Measurements from ENCODE around the gene CDK5RAP1. TPM values are rescaled to one million over a fixed set of nuclear protein-coding genes. Genes with fewer than 3 reads are reported as not detected.

CDK5RAP1 gene
- total RNA-seq, 1 donor from 2014 or later = 24.9 TPM

DNA sequence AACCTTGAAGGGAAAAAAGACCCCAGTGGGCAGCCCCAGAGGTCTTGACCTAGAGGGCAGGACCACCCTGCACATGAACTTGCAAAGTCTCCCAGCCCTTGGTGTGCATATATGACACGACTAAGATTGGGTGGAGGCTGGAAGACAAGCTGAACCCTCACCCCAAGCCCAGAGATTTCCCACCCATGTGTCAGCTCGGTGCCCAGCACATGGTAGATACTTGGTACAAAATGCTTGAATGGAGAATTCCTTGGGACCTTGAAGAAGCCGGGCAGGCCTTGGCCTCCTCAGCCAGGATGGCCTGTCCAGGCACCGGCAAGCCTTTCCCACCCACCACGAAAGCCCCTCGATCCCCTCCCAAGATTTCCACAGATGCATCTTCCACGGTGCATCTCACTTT is 67.7 kb downstream of the CDK5RAP1 start:
- no peak for DNase-seq (ENCODE audit: low spot score)

DNA sequence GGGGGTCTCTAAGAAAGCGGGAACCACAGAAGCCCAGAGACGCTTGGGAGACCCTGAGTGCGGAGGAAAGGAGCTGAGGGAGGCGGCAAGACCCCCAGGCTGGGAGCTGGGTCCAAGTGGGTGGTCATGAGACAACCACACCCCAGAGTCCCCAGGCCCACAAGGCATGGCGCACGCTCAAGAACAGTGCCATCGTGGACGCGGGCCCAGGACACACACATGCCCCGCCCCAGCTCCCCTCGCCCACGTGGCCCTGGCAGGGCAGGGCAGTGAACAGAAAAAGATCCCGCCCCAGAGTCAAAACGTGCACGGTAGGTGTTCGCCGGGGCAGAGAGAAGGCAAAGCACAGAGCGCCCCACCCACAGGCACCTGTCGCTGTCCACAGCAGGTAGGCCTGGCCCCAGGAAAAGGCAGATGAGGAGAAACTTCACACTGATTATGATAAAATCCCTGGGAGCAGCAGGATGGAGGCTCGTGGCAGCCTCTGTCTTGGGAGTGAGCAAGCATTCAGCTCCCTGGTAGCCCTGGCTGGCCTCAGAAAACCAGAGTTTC is 68.3 kb downstream of the CDK5RAP1 start:
- DNase-seq (ENCODE audit: low spot score) = no peak

DNA sequence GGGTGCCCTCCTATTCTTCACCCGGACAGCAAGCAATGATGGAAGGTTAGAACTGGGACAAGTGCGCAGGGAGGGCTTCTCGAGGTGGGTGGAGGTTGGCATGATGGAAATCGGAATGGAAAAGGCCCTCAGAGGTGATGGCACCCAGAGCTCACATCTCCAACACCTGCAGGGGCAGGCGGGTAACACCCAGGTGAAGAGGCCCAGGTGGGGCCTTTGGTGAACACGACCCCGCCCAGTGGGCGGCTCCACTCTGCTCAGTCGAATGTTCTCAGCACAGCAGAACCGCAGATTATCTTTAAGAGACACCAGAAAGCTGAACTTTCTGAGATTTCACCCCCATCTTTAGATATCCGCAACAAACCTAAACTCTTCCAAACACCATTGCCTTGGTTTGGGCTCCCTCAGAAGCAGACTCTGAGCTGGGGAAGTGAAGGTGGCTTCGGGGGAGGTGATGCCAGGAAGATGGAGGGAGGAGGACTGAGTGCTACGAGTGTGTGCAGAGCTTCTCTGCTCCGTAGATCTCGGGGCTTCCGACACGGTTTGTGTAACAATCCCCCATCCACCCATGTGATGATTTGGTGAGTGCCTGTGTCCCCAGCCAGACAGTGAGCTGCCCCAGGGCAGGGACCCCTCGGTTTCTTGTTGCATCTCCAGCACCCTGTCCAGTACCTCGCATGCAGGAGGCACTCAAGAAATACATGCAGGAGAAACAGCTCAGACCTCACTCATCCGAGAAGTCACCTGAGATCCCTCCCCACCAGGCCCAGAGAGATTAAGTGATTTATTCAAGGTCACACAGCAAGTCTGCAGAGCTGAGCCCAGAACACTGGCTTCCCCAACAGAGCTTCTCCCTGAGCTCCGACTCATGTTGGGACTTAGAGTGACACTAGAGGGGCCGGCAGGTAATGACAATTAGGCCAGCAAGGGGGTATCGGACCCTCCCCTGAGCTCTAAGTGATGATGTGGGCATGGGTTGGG is 72.9 kb downstream of the CDK5RAP1 start:
- no peak for DNase-seq (ENCODE audit: low spot score)

DNA sequence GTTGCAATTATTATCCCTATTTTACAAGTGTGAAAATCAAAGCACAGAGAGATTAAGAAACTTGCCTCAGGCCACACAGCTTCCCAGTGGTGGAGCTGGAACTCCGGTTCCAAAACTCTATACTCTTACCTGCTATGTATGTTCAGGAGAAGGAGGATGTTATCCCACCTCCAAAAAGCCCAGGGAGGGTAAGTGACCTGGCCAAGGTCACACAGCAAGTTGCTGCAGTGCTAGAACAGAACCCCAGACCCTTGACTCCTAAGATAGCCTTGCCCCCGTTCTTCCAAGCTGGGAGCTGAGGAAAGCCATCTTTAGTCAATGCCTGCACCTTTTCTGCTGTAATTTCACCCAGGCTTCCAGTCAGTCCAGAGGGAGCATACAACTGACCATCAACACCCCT is 76.0 kb downstream of the CDK5RAP1 start:
- no peak for DNase-seq (ENCODE audit: low spot score)

DNA sequence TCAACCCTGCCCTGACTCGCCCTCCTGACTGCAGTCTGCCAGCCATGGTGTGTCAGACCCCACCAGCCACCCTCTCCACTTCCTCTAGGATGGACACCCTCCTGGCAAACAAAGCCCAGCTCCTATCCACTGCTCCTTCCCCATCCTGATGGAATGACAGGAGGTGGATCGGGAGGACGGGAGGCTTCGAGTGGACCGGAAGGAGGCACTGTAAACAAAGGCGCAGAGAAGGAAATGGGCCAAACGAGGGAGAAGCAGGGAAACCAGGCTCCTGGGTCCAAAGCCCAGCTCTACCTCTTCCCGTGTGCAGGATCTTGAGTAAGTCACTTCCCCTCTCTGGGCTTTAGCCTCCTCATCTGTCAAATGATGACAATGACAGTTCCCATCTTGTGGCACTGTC is 78.1 kb downstream of the CDK5RAP1 start:
- no peak for DNase-seq (ENCODE audit: low spot score)

DNA sequence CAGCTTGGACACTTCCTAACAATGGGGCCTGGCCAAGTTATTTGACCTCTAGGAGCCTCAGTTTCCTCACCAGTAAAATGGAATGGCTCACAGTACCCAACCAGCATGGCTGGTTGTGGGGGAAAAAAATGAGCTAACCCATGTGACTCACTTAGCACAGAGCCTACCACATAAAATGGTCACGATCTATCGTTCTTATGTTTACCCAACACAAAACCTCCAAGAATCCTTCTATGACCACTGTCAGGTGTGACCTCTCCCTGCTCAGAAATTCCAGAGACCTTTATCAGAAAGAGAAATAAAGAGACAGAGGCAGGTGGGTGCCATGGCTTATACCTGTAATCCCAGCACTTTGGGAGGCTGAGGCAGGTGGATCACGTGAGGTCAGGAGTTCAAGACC is 78.9 kb downstream of the CDK5RAP1 start:
- DNase-seq (ENCODE audit: low spot score) = no peak

DNA sequence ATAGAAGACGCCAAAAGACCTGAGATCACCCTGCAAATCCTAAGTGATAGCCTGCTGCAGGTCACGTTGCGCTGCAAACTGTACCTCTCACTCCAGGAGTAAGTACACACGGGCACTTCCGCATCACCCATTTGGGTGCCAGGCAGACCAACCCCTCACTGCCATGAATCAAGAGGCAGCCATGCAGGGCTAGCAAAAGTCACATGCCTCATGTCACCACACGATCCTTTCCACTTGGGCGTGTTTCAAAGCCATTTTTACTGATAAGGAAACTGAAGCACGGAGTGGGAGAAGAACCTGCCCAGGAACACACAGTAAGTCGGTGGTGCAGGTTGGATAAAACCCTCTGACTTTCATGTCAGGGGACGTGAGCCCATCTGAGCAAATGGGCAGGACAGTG is 81.3 kb downstream of the CDK5RAP1 start:
- DNase-seq (ENCODE audit: low spot score) = peak; percentile 51

DNA sequence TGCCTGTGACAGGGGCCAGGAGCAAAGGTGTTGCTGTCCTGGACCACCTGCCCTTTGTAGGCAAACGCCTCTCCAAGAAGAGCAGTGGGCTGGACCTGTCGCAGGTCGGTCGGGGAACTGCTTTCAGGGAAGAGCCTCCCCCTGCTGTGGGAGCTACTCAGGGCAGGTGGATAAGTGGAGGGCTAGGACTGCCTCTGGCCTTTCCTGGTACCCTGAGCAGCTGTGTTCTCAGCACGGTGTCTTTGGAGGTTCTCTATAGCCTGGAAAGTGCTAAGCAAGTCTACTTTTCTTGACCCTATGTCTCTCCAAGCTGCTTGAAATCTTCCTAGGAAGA is 83.3 kb downstream of the CDK5RAP1 start:
- no peak for DNase-seq (ENCODE audit: low spot score)

DNA sequence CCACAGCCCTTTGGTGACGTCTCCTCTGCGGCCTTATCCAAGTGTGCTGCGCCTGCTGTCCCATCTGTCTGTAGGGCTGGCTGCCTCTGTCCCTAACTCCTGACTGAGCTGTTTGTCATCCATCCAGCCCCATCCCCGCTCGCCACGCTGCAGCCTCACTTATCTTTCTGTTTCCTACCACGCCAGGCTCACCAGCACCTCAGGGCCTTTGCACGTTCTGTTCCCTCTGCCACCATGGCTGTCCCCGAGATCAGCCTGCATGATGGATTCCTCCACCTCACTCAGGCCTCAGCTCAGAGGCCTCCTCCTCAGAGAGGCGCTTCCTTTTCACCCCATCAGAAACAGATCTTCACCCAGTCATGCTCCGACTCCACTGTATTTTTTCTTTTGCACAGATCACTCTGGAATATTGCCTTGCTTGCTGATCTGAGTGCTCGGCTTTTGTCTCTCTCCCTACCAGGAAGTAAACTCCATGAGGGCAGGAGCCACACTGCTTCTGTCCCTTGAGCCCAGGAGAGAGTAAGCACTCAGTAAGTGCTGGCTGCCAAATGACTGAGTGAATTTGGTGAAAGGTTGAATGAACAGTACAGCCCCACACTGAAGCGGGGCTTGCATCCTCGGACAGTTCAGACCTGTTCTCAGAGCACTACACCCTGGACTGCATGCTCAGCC is 83.8 kb downstream of the CDK5RAP1 start:
- no peak for DNase-seq (ENCODE audit: low spot score)

DNA sequence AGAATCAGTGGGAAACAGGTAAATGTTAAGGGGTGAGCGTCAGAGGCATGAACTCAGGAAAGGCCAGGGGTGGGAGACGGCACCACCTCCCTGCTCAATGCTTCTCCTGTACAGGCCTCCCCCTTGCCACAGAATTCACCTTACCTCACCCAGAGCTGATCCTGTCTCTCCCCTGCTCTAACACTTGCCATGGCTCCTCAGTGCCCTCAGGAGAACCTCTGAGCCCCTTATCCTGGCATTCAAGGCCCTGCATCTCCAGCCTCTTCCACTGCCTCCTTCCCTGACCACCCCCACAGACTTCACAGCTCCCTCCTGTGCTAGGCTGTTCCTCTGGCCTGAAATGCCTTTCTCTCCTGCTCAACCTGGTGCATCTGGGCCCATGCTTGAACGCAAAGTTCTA is 84.4 kb downstream of the CDK5RAP1 start:
- DNase-seq (ENCODE audit: low spot score) = no peak

DNA sequence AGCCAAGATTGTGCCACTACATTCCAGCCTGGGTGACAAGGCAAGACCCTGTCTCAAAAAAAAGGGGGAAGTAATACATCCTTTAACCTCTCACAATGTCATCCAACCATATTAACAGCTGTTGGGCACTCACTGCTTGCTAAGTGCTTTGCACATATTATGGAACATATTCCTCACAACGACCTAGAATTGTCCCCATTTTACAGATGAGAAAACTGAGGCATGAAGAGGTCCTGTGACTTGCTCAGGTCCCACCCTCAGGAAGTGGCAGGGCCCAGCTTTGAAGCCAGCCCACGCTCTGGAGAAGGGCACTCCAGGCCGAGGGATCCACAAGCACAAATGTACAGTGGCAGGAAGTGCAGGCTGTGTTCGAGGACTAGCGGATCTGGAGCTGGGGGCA is 85.0 kb downstream of the CDK5RAP1 start:
- no peak for DNase-seq (ENCODE audit: low spot score)

DNA sequence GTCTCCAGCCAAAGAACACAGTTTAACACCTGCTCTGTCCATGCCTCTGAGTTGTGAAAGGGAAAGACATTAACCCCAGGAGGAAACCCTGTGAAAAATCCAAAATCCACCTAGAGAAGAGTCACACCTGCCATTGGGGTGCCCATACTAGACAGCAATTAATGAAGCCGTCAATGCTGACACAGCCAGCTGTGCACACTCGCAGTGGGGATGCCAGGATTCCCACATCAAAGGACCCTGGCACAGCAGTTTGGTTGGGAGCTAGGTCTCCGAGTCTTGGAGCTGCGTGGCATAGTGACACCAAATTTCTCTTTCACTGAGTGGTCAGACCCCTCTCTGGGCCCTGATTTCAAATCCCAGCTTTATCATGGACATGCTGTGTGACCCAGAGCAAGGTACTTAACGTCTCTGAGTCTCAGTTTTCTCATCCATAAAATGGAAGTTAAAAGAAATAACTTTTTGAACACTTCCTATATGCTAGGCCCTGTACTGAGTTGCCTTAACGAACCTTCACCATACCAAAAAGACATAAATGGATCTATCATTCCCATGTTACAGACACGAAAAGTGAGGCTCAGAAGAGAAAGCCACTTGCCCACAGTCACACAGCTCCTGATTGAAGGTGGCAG is 87.5 kb downstream of the CDK5RAP1 start:
- no peak for DNase-seq (ENCODE audit: low spot score)

DNA sequence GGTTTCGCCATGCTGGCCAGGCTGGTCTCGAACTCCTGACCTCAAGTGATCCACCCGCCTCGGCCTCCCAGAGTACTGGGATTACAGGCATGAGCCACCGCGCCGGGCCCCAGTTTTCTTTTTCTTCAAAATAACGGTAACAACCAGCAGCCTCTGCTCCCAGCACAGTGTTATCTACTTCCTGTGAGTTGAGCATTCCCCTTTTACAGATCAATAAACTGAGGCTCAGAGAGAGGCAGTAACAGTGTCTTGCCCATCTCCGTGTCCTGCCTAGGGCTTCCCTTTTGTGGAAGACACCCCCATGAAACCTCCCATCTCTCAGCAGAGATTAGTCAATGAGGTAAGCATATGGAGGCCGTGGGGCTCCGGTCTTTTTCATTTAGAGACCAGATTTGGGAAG is 88.7 kb downstream of the CDK5RAP1 start:
- no peak for DNase-seq (ENCODE audit: low spot score)

DNA sequence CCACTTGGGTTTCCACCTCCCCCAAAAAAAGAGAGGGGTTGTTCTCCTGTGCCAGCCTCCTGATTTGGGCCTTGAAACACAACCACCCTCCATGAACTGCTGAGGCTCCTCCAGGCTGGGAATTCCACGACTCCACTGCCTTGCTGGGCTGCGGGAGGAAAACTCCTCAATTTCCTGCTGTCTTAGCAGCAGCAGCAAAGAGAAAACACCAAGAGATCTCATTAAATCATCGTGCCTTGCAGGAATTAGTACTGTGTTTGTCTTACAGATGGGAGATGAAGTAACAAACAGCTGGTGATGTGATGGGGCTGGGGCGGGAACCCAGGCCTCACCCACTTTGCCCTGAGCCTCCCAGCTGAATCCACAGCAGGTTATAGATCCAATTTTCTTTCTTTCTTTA is 89.3 kb downstream of the CDK5RAP1 start:
- no peak for DNase-seq (ENCODE audit: low spot score)

DNA sequence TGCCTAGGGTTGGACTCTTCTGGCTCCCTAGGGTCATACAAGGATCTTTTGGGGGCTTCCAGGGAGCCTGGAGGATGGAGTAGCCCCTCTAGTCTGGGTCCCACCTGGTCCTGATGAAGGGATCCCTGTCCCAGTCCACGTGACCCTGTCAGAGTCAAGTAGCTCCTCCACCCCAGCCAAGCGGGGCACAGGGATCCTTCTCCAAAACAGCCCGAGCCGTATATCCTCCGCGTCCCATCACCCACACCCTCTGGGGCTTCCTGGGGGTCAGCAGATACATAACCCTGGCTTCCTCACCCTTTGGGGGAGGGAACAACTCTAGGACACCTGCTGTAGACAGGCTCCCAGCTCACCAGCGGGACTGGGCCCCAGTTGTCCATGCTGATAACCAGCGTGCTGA is 90.3 kb downstream of the CDK5RAP1 start:
- DNase-seq (ENCODE audit: low spot score) = no peak

DNA sequence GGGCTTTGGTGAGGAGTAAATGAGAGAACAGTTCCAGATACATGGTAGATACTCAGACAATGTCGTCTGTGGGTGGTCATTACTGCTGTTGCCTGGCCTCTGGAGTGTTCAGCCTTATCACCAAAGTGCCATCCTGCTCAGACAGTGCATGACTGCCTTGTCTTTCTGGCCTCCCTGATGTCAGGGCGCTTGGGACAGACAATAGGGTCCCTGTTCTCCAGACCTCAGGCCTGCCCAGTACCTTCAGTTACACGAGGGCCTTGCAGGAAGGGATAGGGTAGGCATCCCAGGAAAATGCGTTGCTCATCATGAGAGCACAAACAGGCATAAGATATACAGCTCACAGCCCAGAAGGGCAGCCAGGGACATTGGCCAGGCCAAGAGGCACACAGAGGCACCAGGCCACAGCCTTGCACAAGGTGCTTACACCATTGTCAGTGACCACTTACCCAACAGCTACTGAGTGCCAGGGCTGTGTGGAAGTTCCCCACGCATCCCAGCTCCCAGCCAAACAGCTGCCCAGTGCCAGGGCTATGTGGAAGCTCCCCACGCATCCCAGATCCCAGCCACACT is 90.9 kb downstream of the CDK5RAP1 start:
- DNase-seq (ENCODE audit: low spot score) = no peak

DNA sequence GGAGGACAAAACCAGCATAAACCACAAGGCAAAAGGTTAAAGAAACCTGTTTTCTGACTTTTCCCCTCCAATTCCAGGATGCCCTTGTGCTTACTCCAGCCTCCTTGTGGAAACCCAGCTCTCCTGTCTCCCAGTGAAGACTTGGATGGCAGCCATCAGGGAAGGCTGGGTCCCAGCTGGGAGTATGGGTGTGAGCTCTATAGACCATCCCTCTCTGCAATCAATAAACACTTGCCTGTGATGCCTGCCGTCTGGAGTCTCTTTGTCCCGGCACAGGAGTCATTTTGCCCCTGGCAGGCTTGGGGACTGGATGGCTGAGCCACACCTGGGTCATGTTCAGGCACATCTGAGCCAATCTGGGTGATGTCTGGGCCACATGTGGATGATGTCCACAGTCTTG is 91.7 kb downstream of the CDK5RAP1 start:
- no peak for DNase-seq (ENCODE audit: low spot score)

Other genes starting within 250 kb of the CDK5RAP1 start
- gene BPIFA2, start 233.4 kb downstream of the CDK5RAP1 start, total RNA-seq = not detected
- not detected for gene BPIFA3, start 184.2 kb downstream of the CDK5RAP1 start, total RNA-seq
- gene BPIFA1, start 165.5 kb downstream of the CDK5RAP1 start, total RNA-seq = not detected
- gene BPIFB1, start 118.3 kb downstream of the CDK5RAP1 start, total RNA-seq = 0.65 TPM
- gene SNTA1, start 42.2 kb upstream of the CDK5RAP1 start, total RNA-seq = 9.6 TPM
- 20.7 TPM for gene CBFA2T2, start 88.6 kb upstream of the CDK5RAP1 start, total RNA-seq